Breast epithelium (tissue), 3 donors: ENCODE data around the gene CXCR5.

ENCODE experiments used
- POLR2A ChIP-seq: fragments of 450-650 bp; IDR thresholded peaks from one replicate; pipeline ENCODE4 v1.6.1; 2016; ENCODE audit warnings: antibody characterized with exemption, mild to moderate bottlenecking, moderate library complexity
- POLR2AphosphoS5 ChIP-seq, 3 donors: sonication (generic); formaldehyde crosslinking; IDR thresholded peaks; one replicate each; pipeline ENCODE4 v1.6.1; 2017; ENCODE audit warnings: antibody characterized with exemption in 3 of 3
- TF ChIP-seq, protein P1 (sequence below), 3 donors: fragments of 450-650 bp; IDR thresholded peaks; one replicate each; pipeline ENCODE4 v1.5.1; 2016 to 2017; ENCODE audit warnings: antibody characterized with exemption in 3 of 3, mild to moderate bottlenecking in 3 of 3, moderate library complexity in 3 of 3

DNA sequence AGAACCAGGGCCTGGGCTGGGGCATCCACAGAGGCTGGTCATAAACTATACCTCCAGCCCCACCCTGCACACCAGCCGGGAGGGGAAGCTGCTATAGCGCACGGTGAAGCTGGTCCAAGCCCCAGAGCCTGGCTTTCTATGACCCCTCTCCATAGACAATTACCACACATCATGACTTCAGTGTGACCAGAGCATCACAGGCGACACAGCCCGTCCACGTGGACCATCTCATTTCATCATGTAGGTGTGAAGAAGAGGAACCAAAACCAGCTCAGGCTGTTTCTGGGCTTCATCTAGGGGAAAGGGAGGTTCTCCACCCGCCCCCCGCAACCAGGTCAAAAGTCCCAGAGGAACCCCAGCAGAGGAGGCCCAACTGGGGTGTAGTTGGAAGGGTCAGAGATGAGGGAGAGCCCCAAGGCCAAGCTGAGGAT, 3.0 kb downstream of the CXCR5 start:
- TF ChIP-seq, protein P1, sequence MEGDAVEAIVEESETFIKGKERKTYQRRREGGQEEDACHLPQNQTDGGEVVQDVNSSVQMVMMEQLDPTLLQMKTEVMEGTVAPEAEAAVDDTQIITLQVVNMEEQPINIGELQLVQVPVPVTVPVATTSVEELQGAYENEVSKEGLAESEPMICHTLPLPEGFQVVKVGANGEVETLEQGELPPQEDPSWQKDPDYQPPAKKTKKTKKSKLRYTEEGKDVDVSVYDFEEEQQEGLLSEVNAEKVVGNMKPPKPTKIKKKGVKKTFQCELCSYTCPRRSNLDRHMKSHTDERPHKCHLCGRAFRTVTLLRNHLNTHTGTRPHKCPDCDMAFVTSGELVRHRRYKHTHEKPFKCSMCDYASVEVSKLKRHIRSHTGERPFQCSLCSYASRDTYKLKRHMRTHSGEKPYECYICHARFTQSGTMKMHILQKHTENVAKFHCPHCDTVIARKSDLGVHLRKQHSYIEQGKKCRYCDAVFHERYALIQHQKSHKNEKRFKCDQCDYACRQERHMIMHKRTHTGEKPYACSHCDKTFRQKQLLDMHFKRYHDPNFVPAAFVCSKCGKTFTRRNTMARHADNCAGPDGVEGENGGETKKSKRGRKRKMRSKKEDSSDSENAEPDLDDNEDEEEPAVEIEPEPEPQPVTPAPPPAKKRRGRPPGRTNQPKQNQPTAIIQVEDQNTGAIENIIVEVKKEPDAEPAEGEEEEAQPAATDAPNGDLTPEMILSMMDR (IDR thresholded peaks at IDR 0.05) = no peak
- TF ChIP-seq POLR2AphosphoS5 (IDR thresholded peaks at IDR 0.05) (no peak), POLR2A (no peak)
